ENCODE data around the gene MBD1. TPM values are rescaled to one million over a fixed set of nuclear protein-coding genes. Genes with fewer than 3 reads are reported as not detected.

Gene MBD1
- total RNA-seq, 1 donor from 2014 or later = 91.7 TPM

GRCh38 chr18:50286391-50287027 is 5.2 kb upstream of the MBD1 start:
- DNase-seq = peak; percentile 72
- H3K27ac Mint-ChIP-seq = peak overlapping the region; percentile 94
- peak overlapping the region; percentile 96 for H3K4me3 Mint-ChIP-seq
- peaks cover 35% of the 10 kb centered on the region for H3K4me1 Mint-ChIP-seq
- H3K27me3 Mint-ChIP-seq = no peaks in the 10 kb centered on the region
- intact Hi-C loops (cut with micrococcal nuclease) = loop anchor here (1.0 to 10.0 kb wide), 7 partner anchors 20 to 911 kb away; partner anchors contain the start of genes ACAA2, C18orf32, CFAP53 and ME2
- no peaks in the 10 kb centered on the region for H3K9me3 Mint-ChIP-seq
- H3K36me3 Mint-ChIP-seq (ENCODE audit: low read depth) = peaks cover 49% of the 10 kb centered on the region

DNA sequence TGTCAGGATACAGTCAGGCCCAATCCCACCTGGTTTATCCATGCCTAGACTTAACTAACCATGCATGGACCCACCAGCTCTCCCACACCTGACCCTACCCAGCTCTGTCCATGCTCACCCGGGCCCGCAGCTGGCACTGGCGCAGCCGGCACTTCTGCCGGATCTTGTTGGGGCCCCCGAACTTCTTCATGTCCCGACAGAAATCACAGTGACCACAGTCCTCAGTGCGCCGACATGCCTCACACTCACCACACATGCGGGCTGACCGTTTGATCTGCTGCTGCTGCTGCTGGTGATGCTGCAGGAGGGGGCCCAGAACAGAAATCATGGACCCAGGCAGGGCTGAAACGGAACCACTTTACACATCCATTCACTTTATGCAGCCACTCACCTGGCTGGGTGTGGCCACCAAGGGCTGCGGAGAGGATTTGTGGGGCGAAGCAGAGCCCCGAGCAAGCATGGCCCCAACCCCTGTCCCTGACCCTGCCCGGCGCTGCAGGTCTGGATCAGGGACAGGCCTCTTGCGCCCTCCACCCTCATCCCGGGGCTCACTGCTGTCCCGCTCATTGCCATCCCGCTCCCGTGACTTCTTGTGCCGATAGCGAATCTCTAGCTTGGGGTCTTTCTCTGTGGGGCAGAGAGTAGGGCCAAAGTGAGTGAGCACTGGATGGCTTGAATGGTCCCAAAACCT is 4.5 kb upstream of the MBD1 start:
- Mint-ChIP-seq H3K36me3 (ENCODE audit: low read depth) (peaks cover 55% of the 10 kb centered on the region), H3K4me3 (peak overlapping the region; percentile 96), H3K4me1 (peaks cover 39% of the 10 kb centered on the region), H3K27ac (peak overlapping the region; percentile 94), H3K9me3 (no peaks in the 10 kb centered on the region), H3K27me3 (no peaks in the 10 kb centered on the region)
- intact Hi-C loops (cut with micrococcal nuclease) = loop anchor here (2.0 to 10.0 kb wide), 5 partner anchors 473 to 912 kb away; partner anchors contain the start of genes ACAA2, C18orf32, ME2 and MEX3C
- DNase-seq = peak; percentile 58

DNA sequence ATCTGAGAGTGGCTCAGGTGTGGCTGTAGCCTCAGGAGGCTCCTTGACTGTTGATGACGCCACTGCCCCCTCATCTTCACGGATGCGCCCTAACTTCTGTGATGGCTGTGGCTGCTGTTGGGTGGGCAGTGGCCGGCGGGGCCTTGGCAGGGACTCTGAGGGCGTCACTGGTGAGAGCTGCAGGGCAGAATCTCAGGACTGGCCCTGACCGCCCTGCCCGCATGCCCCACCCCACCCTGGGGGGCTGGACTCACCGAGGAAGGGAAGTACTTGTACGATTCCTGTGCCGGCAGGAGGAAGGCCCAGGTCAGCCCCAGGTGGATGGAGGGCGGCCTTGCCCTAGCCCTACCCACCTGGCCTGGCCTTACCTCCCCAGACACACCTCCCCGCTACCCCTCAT is 3.7 kb upstream of the MBD1 start:
- H3K36me3 Mint-ChIP-seq (ENCODE audit: low read depth) = peaks cover 62% of the 10 kb centered on the region
- peak; percentile 59 for DNase-seq
- H3K4me1 Mint-ChIP-seq = peaks cover 46% of the 10 kb centered on the region
- H3K4me3 Mint-ChIP-seq = no peak overlapping the region
- intact Hi-C loops (cut with micrococcal nuclease) = loop anchor here (5.0 to 10.0 kb wide), 4 partner anchors 473 to 912 kb away; partner anchors contain the start of genes ACAA2, ME2, MEX3C and SMAD4
- H3K27ac Mint-ChIP-seq = peak overlapping the region; percentile 60
- no peaks in the 10 kb centered on the region for H3K9me3 Mint-ChIP-seq
- no peaks in the 10 kb centered on the region for H3K27me3 Mint-ChIP-seq

DNA sequence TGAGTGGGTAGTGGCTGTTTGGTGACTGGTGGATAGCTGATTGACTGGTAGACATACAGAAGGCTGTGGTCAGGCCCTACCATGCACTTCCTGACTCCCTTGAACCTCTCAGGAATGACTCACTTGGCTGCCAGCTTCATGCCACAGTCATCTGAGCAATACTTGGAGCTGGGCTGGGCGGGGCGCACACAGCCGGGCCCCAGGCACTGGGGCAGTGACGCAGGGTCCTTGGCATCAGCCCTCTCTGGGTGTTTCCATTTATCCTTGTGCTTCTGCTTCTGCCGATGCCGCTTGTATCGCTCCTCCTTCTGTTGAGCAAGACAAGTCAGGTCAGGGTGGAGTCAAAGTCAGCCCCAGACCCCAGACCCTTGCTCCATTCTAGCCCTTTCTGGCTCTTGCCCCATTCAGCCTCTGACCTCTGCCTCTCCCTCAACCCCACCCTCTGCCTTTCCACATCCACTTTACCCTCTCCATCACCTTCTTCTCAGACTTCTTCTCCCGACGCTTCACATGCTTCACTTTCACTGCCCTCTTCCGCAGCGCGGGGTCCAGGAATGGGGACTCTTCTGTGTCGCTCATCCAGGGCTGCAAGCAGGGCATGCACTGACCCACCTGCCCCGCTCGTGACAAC is 3.0 kb upstream of the MBD1 start:
- H3K4me3 Mint-ChIP-seq = peak overlapping the region; percentile 15
- intact Hi-C loops (cut with micrococcal nuclease) = loop anchor here (10.0 kb wide), 1 partner anchor 750 kb away; the partner anchor contains the start of gene SMAD4
- H3K36me3 Mint-ChIP-seq (ENCODE audit: low read depth) = peaks cover 63% of the 10 kb centered on the region
- peak; percentile 62 for DNase-seq
- no peaks in the 10 kb centered on the region for H3K27me3 Mint-ChIP-seq
- peaks cover 47% of the 10 kb centered on the region for H3K4me1 Mint-ChIP-seq
- no peaks in the 10 kb centered on the region for H3K9me3 Mint-ChIP-seq
- peak overlapping the region; percentile 60 for H3K27ac Mint-ChIP-seq

GRCh38 chr18:50283469-50284209 is 2.3 kb upstream of the MBD1 start:
- intact Hi-C loops (cut with micrococcal nuclease) = loop anchor here (10.0 kb wide), 1 partner anchor 751 kb away; the partner anchor contains the start of gene SMAD4
- peaks cover 53% of the 10 kb centered on the region for H3K4me1 Mint-ChIP-seq
- H3K27ac Mint-ChIP-seq = peak overlapping the region; percentile 16
- peak overlapping the region; percentile 90 for H3K4me3 Mint-ChIP-seq
- H3K27me3 Mint-ChIP-seq = no peaks in the 10 kb centered on the region
- H3K36me3 Mint-ChIP-seq (ENCODE audit: low read depth) = peaks cover 70% of the 10 kb centered on the region
- peak; percentile 70 for DNase-seq
- H3K9me3 Mint-ChIP-seq = no peaks in the 10 kb centered on the region

GRCh38 chr18:50282521-50283335 is 1.4 kb upstream of the MBD1 start:
- DNase-seq = peak; percentile 66
- Mint-ChIP-seq H3K27me3 (no peaks in the 10 kb centered on the region), H3K36me3 (ENCODE audit: low read depth) (peaks cover 73% of the 10 kb centered on the region), H3K4me3 (peak overlapping the region; percentile 90), H3K4me1 (peaks cover 53% of the 10 kb centered on the region), H3K9me3 (no peaks in the 10 kb centered on the region), H3K27ac (peak overlapping the region; percentile 52)
- intact Hi-C loops (cut with micrococcal nuclease) = loop anchor here (10.0 kb wide), 1 partner anchor 752 kb away; the partner anchor contains the start of gene SMAD4

- Mint-ChIP-seq H3K36me3 (ENCODE audit: low read depth) (peaks cover 71% of the 10 kb centered on the region), H3K4me1 (peaks cover 53% of the 10 kb centered on the region), H3K27ac (peak overlapping the region; percentile 98), H3K4me3 (peak overlapping the region; percentile 90), H3K9me3 (no peaks in the 10 kb centered on the region), H3K27me3 (no peaks in the 10 kb centered on the region)
- intact Hi-C loops (cut with micrococcal nuclease) = loop anchor here (1.0 to 10.0 kb wide), 6 partner anchors 16 to 790 kb away; partner anchors contain the start of genes CFAP53, RPL17 and SMAD4
- DNase-seq = peak; percentile 71
Observed at GRCh38 chr18:50281972-50282520, 723 bp upstream of the MBD1 start.

DNA sequence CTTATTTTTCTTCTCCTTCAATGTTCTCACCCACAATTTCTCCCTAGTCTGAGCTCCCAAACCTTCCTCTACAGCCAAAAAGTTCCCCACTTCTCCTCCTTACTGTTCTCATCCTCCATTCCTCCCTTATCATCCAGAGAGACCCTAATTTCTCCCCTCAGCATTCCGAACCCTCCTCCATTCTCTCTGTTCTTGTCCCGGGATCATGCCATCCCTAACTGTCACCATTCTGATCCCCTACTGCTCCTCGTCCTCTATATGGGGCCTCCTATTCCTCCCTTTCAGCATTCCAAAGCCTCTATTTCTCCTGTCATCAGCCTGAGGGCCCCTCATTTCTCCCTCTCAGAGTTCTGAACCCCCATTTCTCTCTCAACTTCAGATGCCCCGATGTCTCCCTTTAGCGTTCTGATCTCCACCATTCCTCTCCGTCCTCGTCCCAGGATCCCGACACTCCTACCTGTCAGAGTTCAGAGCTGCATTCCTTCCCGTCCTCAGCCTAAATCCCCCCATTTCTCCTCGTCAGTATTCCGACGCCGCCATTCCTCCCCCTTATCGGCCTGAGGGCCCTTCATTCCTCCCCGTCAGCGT is 522 bp downstream of the MBD1 start:
- H3K9me3 Mint-ChIP-seq = no peaks in the 10 kb centered on the region
- peaks cover 49% of the 10 kb centered on the region for H3K4me1 Mint-ChIP-seq
- H3K4me3 Mint-ChIP-seq = peak overlapping the region; percentile 90
- intact Hi-C loops (cut with micrococcal nuclease) = loop anchor here (1.0 to 10.0 kb wide), 6 partner anchors 14 to 788 kb away; partner anchors contain the start of genes CFAP53, RPL17 and SMAD4
- DNase-seq = no peak
- no peaks in the 10 kb centered on the region for H3K27me3 Mint-ChIP-seq
- peaks cover 71% of the 10 kb centered on the region for H3K36me3 Mint-ChIP-seq (ENCODE audit: low read depth)
- peak overlapping the region; percentile 98 for H3K27ac Mint-ChIP-seq

DNA sequence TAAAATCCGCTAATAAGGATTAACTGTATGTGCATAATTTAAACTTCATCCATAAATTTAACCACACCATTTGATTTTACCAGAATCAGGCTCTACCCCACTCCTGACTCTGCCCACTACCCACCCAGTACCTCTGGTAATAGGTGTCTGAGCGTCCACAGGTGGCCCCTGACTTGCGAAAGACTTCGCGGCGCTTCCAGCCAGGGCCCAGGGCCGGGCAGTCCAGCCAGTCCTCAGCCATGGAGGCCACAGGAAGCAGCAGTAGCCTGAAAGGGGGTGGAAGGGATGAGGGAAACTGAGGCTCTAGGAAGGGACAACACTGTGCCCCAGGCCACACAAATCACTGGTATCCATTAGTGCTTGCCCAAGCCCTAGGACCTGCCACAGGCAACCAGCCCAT is 1.6 kb downstream of the MBD1 start:
- Mint-ChIP-seq H3K27ac (no peak overlapping the region), H3K4me1 (peaks cover 47% of the 10 kb centered on the region), H3K4me3 (peak overlapping the region; percentile 90), H3K9me3 (no peaks in the 10 kb centered on the region), H3K27me3 (no peaks in the 10 kb centered on the region), H3K36me3 (ENCODE audit: low read depth) (peaks cover 75% of the 10 kb centered on the region)
- DNase-seq = no peak
- intact Hi-C loops (cut with micrococcal nuclease) = loop anchor here (10.0 kb wide), 1 partner anchor 755 kb away; the partner anchor contains the start of gene SMAD4

DNA sequence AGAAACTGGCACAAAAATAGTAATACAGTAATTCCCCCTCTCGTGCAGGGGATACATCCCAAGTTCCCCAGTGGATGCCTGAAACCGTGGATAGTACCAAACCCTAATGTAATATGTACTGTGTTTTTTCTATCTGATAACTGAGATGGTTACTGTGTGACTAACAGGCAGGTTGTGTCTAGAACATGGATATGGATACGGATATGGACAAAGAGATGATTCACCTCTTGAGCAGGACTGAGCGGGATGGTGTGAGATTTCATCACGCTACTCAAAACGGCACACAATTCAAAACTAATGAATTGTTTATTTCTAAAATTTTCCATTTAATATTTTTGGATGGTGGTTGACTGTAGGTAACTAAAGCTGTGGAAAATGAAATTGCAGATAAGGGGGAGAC is 3.4 kb downstream of the MBD1 start:
- Mint-ChIP-seq H3K9me3 (no peaks in the 10 kb centered on the region), H3K4me1 (peaks cover 35% of the 10 kb centered on the region), H3K27ac (no peak overlapping the region), H3K36me3 (ENCODE audit: low read depth) (peaks cover 74% of the 10 kb centered on the region), H3K27me3 (no peaks in the 10 kb centered on the region), H3K4me3 (no peak overlapping the region)
- intact Hi-C loops (cut with micrococcal nuclease) = no loop called here
- peak; percentile 47 for DNase-seq

- intact Hi-C loops (cut with micrococcal nuclease) = no loop called here
- H3K4me1 Mint-ChIP-seq = peaks cover 27% of the 10 kb centered on the region
Observed at GRCh38 chr18:50276452-50276851, 4.9 kb downstream of the MBD1 start.

DNA sequence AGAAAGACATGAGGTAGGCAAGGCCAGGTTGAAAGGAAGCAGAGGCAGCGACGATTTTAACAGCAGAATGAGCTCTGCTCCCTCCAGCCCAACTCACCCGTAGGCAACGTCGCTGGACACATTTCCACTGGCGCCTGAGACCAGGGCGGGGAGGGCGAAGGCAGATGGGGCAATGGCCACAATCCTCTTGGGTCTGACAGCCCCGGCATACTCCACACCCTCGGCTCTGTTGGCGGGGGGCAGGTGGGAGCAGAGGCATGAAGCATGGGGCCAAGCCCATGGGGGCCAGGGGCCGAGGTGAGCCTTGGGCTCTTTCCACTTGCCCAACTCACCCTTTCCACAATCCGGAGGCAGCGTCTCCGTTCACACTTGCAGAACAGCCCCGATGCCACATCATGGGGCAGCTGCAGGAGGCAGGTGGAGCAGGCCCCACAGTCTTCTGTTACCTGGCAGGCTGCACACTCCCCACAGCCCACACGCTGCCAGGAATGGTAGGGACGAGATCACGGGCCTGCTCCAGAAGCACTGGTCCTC is 5.8 kb downstream of the MBD1 start:
- Mint-ChIP-seq H3K4me3 (no peak overlapping the region), H3K36me3 (ENCODE audit: low read depth) (peaks cover 68% of the 10 kb centered on the region)

More at GRCh38 chr18:50276452-50276851, 4.9 kb downstream of the MBD1 start:
- H3K9me3 Mint-ChIP-seq = no peaks in the 10 kb centered on the region
- no peak overlapping the region for H3K27ac Mint-ChIP-seq
- H3K4me3 Mint-ChIP-seq = no peak overlapping the region
- peak; percentile 50 for DNase-seq
- H3K36me3 Mint-ChIP-seq (ENCODE audit: low read depth) = peaks cover 72% of the 10 kb centered on the region
- H3K27me3 Mint-ChIP-seq = no peaks in the 10 kb centered on the region

More for the DNA sequence above, 5.8 kb downstream of the MBD1 start:
- Mint-ChIP-seq H3K9me3 (no peaks in the 10 kb centered on the region), H3K27ac (no peak overlapping the region), H3K4me1 (peaks cover 21% of the 10 kb centered on the region), H3K27me3 (no peaks in the 10 kb centered on the region)
- peak; percentile 45 for DNase-seq
- intact Hi-C loops (cut with micrococcal nuclease) = no loop called here
